Neural progenitor cell (in vitro differentiated cells): ENCODE data around the gene PPP4C. TPM values are rescaled to one million over a fixed set of nuclear protein-coding genes. Genes with fewer than 3 reads are reported as not detected.
"Not testable (repeated sequence)": the region's sequence is repeated elsewhere in the genome, so short reads cannot be mapped to it uniquely, and the experiment has no call there.

Experiments
- DNase-seq: peaks from one replicate; pipeline ENCODE4 v3.0.0-alpha.2; 2016; ENCODE audit warnings: low spot score
- H2AFZ ChIP-seq: fragments of 200-600 bp; sonication (generic); replicated peaks from 2 replicates; pipeline ENCODE4 v1.6.1; 2016; ENCODE audit warnings: antibody characterized with exemption
- H3F3A ChIP-seq: fragments of 200-600 bp; sonication (generic); 2 replicates; pipeline ENCODE4 v1.6.1; 2016; ENCODE audit warnings: antibody characterized with exemption, low read depth
- H3K27ac ChIP-seq: fragments of 200-600 bp; sonication (generic); 2 replicates; pipeline ENCODE4 v1.5.1; 2016; ENCODE audit warnings: mild to moderate bottlenecking
- H3K27me3 ChIP-seq: fragments of 200-600 bp; sonication (generic); 2 replicates; pipeline ENCODE4 v1.6.1; 2016; ENCODE audit warnings: mild to moderate bottlenecking, moderate library complexity
- H3K36me3 ChIP-seq: fragments of 200-600 bp; sonication (generic); 2 replicates; pipeline ENCODE4 v1.5.1; 2016
- H3K4me1 ChIP-seq: fragments of 200-600 bp; sonication (generic); 2 replicates; pipeline ENCODE4 v1.6.1; 2016; ENCODE audit warnings: mixed run types
- H3K4me2 ChIP-seq: fragments of 200-600 bp; sonication (generic); 2 replicates; pipeline ENCODE4 v1.6.1; 2016
- H3K4me3 ChIP-seq: fragments of 200-600 bp; sonication (generic); 2 replicates; pipeline ENCODE4 v1.5.1; 2016
- H3K79me2 ChIP-seq: fragments of 200-600 bp; sonication (generic); 2 replicates; pipeline ENCODE4 v1.6.1; 2016; ENCODE audit warnings: low read depth
- H3K9ac ChIP-seq: fragments of 200-600 bp; sonication (generic); 2 replicates; pipeline ENCODE4 v1.6.1; 2016
- H3K9me3 ChIP-seq: fragments of 200-600 bp; sonication (generic); 2 replicates; pipeline ENCODE4 v1.5.1; 2016; ENCODE audit warnings: low read depth
- H4K20me1 ChIP-seq: fragments of 200-600 bp; sonication (generic); 2 replicates; pipeline ENCODE4 v1.6.1; 2016; ENCODE audit warnings: low read depth
- H3K27ac Mint-ChIP-seq: 3 replicates; pipeline ENCODE4 v1.8.0; 2021; ENCODE audit warnings: mixed read lengths
- H3K27me3 Mint-ChIP-seq: 2 replicates; pipeline ENCODE4 v1.8.0; 2022; ENCODE audit warnings: low read depth, mild to moderate bottlenecking, inconsistent platforms, moderate library complexity, mixed read lengths; ENCODE audit not compliant: insufficient read depth
- H3K36me3 Mint-ChIP-seq: 3 replicates; pipeline ENCODE4 v1.8.0; 2021; ENCODE audit warnings: mixed read lengths
- H3K4me1 Mint-ChIP-seq: 3 replicates; pipeline ENCODE4 v1.8.0; 2021; ENCODE audit warnings: mixed read lengths
- H3K4me3 Mint-ChIP-seq: 3 replicates; pipeline ENCODE4 v1.8.0; 2021; ENCODE audit warnings: mild to moderate bottlenecking, moderate library complexity, mixed read lengths
- H3K9me3 Mint-ChIP-seq: 3 replicates; pipeline ENCODE4 v1.8.0; 2020; ENCODE audit warnings: mixed read lengths
- CTCF ChIP-seq: fragments of 200-600 bp; sonication (generic); IDR thresholded peaks from 2 replicates; pipeline ENCODE4 v1.5.1; 2017; ENCODE audit warnings: antibody characterized with exemption, mild to moderate bottlenecking
- EZH2 ChIP-seq: fragments of 200-600 bp; sonication (generic); IDR thresholded peaks from 2 replicates; pipeline ENCODE4 v1.6.1; 2017; ENCODE audit warnings: antibody characterized with exemption, mild to moderate bottlenecking, moderate library complexity
- EZH2phosphoT487 ChIP-seq: fragments of 200-600 bp; sonication (generic); IDR thresholded peaks from 2 replicates; pipeline ENCODE4 v1.6.1; 2017; ENCODE audit warnings: antibody characterized with exemption
- total RNA-seq: library from RNA; depleted of rRNA; stranded (reverse); fragments of >200 nt; gene quantifications from 2 replicates; pipeline ENCODE4 v1.2.3, GENCODE V29; 2015; ENCODE audit warnings: low replicate concordance

The PPP4C gene
- total RNA-seq, 1 donor from 2014 or later: 93.3 TPM

- Histone ChIP-seq H2AFZ (no peak overlapping the region), H3K27ac (peak overlapping the region; percentile 65), H3K4me2 (no peak overlapping the region), H3K36me3 (no peaks in the 10 kb centered on the region), H4K20me1 (peaks cover 35% of the 10 kb centered on the region), H3K4me3 (no peak overlapping the region), H3K27me3 (no peaks in the 10 kb centered on the region), H3K4me1 (no peaks in the 10 kb centered on the region), H3K79me2 (no peaks in the 10 kb centered on the region), H3K9me3 (no peaks in the 10 kb centered on the region), H3K9ac (no peak overlapping the region), H3F3A (peaks cover 42% of the 10 kb centered on the region)
- Mint-ChIP-seq H3K27ac (no peak overlapping the region), H3K4me3 (peak overlapping the region; percentile 41), H3K9me3 (no peaks in the 10 kb centered on the region), H3K27me3 (peaks cover 6% of the 10 kb centered on the region), H3K36me3 (peaks cover 6% of the 10 kb centered on the region), H3K4me1 (peaks cover 5% of the 10 kb centered on the region)
- TF ChIP-seq CTCF (no peak), EZH2 (no peak), EZH2phosphoT487 (no peak)
- DNase-seq: no peak
These were observed 38.0 kb downstream of the PPP4C start for GRCh38 chr16:30113711-30114333.

GRCh38 chr16:30114411-30114810 lies 38.6 kb downstream of the PPP4C start:
- no peaks in the 10 kb centered on the region for H3K79me2 ChIP-seq
- H4K20me1 ChIP-seq: peaks cover 35% of the 10 kb centered on the region
- H3K4me3 Mint-ChIP-seq: no peak overlapping the region
- no peak overlapping the region for H3K27ac Mint-ChIP-seq
- no peak for TF ChIP-seq CTCF
- no peak for TF ChIP-seq EZH2
- H3K4me2 ChIP-seq: no peak overlapping the region
- H3K36me3 ChIP-seq: no peaks in the 10 kb centered on the region
- peaks cover 9% of the 10 kb centered on the region for H3K36me3 Mint-ChIP-seq
- no peak overlapping the region for H3K4me3 ChIP-seq
- no peaks in the 10 kb centered on the region for H3K9me3 ChIP-seq
- peak overlapping the region; percentile 65 for H3K27ac ChIP-seq
- no peak overlapping the region for H2AFZ ChIP-seq
- no peak overlapping the region for H3K9ac ChIP-seq
- peaks cover 37% of the 10 kb centered on the region for H3F3A ChIP-seq
- DNase-seq: no peak
- H3K27me3 ChIP-seq: no peaks in the 10 kb centered on the region
- no peaks in the 10 kb centered on the region for H3K9me3 Mint-ChIP-seq
- H3K4me1 ChIP-seq: no peaks in the 10 kb centered on the region
- peaks cover 5% of the 10 kb centered on the region for H3K4me1 Mint-ChIP-seq
- peaks cover 6% of the 10 kb centered on the region for H3K27me3 Mint-ChIP-seq

GRCh38 chr16:30114833-30115232 lies 39.0 kb downstream of the PPP4C start:
- not testable (repeated sequence) for H3K79me2 ChIP-seq, H3K4me3 Mint-ChIP-seq

GRCh38 chr16:30115238-30115637 lies 39.4 kb downstream of the PPP4C start:
- no peak for DNase-seq
- Histone ChIP-seq H3K79me2 (no peaks in the 10 kb centered on the region), H3K36me3 (no peaks in the 10 kb centered on the region), H3F3A (peaks cover 29% of the 10 kb centered on the region), H2AFZ (no peak overlapping the region), H3K9me3 (no peaks in the 10 kb centered on the region), H3K27ac (no peak overlapping the region), H3K9ac (no peak overlapping the region), H3K4me2 (no peak overlapping the region), H3K27me3 (no peaks in the 10 kb centered on the region), H3K4me1 (no peaks in the 10 kb centered on the region), H4K20me1 (peaks cover 29% of the 10 kb centered on the region), H3K4me3 (no peak overlapping the region)
- TF ChIP-seq EZH2 (no peak), EZH2phosphoT487 (no peak), CTCF (no peak)
- H3K9me3 Mint-ChIP-seq: no peaks in the 10 kb centered on the region
- H3K4me3 Mint-ChIP-seq: no peak overlapping the region
- no peak overlapping the region for H3K27ac Mint-ChIP-seq
- peaks cover 11% of the 10 kb centered on the region for H3K36me3 Mint-ChIP-seq
- H3K27me3 Mint-ChIP-seq: peaks cover 6% of the 10 kb centered on the region
- H3K4me1 Mint-ChIP-seq: peaks cover 5% of the 10 kb centered on the region

More at GRCh38 chr16:30114833-30115232, 39.0 kb downstream of the PPP4C start:
- not testable (repeated sequence) for H3K27me3 Mint-ChIP-seq, H2AFZ ChIP-seq, H3K9me3 Mint-ChIP-seq, H3K9ac ChIP-seq, H3K4me2 ChIP-seq, H3K4me1 ChIP-seq, H3K27ac Mint-ChIP-seq, H3K4me3 ChIP-seq, H3K27ac ChIP-seq, H3K9me3 ChIP-seq, H3K27me3 ChIP-seq, DNase-seq, H3K4me1 Mint-ChIP-seq, H3K36me3 ChIP-seq
- H3K36me3 Mint-ChIP-seq: peaks cover 11% of the 10 kb centered on the region
- H3F3A ChIP-seq: peaks cover 33% of the 10 kb centered on the region
- peaks cover 33% of the 10 kb centered on the region for H4K20me1 ChIP-seq
